ENCODE data around the gene NOC2L.
"Not testable (repeated sequence)": the region's sequence is repeated elsewhere in the genome, so short reads cannot be mapped to it uniquely, and the experiment has no call there.

NOC2L gene

GRCh38 chr1:993379-993995 lies 34.4 kb upstream of the NOC2L start:
- no peak for DNase-seq (ENCODE audit: low read depth)

- no peak for DNase-seq (ENCODE audit: low read depth)
These were observed 33.3 kb upstream of the NOC2L start for GRCh38 chr1:992362-992761.

- DNase-seq (ENCODE audit: low read depth) = no peak
These were observed 32.8 kb upstream of the NOC2L start for GRCh38 chr1:991895-992294.

- DNase-seq (ENCODE audit: low read depth) = not testable (repeated sequence)
These were observed 32.2 kb upstream of the NOC2L start for GRCh38 chr1:991275-991674.

DNA sequence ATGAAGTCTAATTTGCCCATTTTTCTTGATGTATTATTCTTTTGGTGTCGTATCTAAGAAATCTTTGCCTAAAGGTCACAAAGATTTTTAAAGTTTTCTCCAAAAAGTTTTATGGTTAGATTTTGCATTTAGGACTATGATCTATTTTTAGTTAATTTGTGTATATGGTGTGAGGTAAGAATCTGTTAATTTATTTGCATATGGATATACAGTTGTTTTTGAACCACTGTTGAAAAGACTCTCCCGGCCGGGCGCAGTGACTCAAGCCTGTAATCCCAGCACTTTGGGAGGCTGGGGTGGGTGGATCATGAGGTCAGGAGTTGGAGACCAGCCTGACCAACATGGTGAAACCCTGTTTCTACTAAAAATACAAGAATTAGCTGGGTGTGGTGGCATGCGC lies 29.0 kb upstream of the NOC2L start:
- DNase-seq (ENCODE audit: low read depth) = not testable (repeated sequence)

GRCh38 chr1:985126-985525 lies 26.1 kb upstream of the NOC2L start:
- no peak for DNase-seq (ENCODE audit: low read depth)

DNA sequence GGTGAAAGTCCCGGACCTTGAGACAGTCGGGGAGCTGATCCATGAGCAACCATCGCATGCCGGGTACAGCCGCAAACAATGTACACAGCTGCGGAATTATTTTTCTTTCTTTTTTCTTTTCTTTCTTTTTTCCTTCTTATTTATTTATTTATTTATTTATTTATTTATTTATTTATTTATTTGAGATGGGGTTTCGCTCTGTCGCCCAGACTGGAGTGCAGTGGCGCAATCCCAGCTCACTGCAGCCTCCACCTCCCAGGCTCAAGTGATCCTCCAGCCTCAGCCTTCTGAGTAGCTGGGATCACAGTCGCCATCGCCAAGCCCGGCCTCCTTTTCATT lies 25.4 kb upstream of the NOC2L start:
- no peak for DNase-seq (ENCODE audit: low read depth)

- DNase-seq (ENCODE audit: low read depth) = no peak
These were observed 24.9 kb upstream of the NOC2L start for GRCh38 chr1:983798-984475.

DNA sequence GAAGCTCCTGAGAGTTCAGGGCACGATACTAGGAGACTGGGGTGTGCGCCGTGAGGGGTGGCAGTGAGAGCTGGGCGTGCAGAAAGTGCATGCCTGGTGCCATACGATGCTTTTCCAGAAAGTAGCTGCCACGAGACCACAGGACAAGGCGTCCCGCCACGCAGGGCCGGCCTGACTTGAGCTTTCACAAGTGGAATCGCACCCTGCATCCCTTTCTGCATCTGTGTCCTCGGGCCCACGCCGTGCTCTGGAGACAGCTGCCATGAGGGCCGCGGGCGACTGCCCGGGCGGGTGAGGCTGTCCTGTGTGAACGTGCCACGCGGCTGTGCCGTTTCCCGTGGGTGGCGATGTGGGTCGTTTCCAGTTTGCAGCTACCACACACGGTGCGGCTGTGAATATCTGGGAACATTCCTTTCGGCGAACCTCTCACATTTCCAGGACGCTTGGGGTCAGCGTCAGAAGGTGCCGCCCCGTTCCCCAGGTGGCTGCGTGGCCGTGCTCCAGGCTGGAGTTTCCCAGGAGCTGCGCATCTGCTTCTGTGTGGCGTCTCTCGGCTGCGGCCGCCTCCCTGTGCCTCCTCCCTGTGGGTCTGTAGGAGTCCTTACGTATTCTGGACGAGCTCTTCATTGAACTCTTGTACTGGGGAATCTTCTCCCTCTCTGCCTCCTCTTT lies 23.8 kb upstream of the NOC2L start:
- no peak for DNase-seq (ENCODE audit: low read depth)

GRCh38 chr1:981955-982558 lies 23.0 kb upstream of the NOC2L start, which contains the start of gene PERM1:
Gene PERM1, minus strand, starts transcription at chr1:982093. Its CDS starts 1,064 bp downstream, at chr1:981029.
- DNase-seq (ENCODE audit: low read depth) = no peak

GRCh38 chr1:981491-981954 lies 22.5 kb upstream of the NOC2L start:
- no peak for DNase-seq (ENCODE audit: low read depth)

- no peak for DNase-seq (ENCODE audit: low read depth)
These were observed 21.7 kb upstream of the NOC2L start for GRCh38 chr1:980602-981395.

- no peak for DNase-seq (ENCODE audit: low read depth)
These were observed 21.1 kb upstream of the NOC2L start for GRCh38 chr1:980137-980571.

GRCh38 chr1:979744-980072 lies 20.7 kb upstream of the NOC2L start:
- no peak for DNase-seq (ENCODE audit: low read depth)

GRCh38 chr1:978835-979743 lies 20.0 kb upstream of the NOC2L start:
- DNase-seq (ENCODE audit: low read depth) = no peak

DNA sequence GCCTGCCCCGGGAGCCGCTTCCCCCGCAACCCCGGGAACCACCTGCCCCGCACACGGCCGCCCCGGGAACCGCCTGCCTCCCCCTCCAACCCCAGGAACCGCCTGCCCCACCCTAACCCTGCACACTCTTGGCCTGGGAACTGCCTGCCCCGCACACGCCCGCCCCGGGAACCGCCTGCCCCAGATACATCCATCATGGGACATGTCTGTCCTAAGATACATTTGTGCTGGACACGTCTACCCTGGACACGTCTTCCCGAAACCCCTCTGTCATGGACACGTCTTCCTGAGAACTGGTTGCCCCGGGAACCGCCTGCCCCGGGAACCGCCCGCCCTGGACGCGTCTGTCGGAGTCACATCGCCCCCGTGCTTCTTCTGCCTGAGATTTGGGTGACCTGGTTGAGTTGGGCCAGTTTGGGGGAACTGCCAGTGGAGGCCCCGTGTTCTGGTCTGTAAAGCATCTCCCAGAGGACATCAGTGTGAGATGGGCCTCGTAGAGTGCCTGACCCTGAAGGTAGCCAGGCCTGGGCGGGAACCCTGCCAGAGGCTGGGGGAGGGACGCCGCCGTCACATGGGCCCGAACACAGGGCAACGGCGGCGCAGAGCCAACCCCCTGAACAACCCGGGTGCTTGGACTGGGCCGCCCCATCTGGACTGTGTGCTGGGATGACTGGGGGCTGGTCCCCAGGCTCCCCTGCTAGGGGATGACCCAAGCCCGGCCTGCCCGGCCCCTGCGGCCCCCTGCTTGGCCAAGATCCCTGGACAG lies 19.2 kb upstream of the NOC2L start:
- no peak for DNase-seq (ENCODE audit: low read depth)

DNA sequence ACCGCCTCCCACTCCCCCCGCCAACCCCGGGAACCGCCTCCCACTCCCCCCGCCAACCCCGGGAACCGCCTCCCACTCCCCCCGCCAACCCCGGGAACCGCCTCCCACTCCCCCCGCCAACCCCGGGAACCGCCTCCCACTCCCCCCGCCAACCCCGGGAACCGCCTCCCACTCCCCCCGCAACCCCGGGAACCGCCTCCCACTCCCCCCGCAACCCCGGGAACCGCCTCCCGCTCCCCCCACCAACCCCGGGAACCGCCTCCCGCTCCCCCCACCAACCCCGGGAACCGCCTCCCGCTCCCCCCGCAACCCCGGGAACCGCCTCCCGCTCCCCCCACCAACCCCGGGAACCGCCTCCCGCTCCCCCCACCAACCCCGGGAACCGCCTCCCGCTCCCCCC lies 17.7 kb upstream of the NOC2L start:
- not testable (repeated sequence) for DNase-seq (ENCODE audit: low read depth)

DNA sequence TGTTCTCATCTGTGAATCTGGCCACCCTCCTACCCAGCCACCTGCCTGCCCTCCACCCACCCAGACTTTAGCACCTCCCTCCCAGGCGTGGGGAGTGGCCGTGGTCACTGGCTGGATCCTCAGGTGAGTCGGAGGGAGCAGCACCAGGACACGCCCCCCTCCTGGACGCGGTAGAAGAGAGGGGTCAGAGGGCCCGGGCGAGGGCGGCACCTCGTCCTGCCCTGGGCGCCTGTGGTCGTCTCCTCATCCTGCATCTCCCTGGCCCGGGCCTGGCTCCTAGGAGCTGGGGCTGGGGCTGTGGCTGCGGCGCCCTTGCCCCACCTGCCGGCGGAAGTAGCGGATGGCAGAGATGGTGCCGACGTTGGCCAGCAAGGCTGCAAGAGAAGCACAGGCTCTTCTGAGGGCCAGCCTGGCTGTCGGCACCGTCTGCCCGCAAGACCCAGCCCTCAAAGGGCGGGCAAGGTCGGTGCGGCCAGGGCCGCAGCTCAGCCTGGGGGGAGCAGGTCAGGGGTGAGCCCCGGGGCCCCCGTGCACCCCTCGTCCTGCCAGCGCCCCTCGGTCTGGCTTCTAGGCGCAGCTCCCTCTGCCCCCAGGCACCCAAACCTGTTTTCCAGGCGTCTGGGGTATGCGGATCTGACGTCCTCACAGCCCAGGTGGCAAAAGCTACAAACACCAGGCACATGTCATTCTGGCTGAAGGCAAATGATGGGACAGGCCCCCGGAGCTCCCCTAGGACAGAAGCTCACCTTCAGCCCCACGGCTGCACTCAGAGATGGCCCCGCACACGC lies 17.0 kb upstream of the NOC2L start:
- DNase-seq (ENCODE audit: low read depth) = peak; percentile 46

DNA sequence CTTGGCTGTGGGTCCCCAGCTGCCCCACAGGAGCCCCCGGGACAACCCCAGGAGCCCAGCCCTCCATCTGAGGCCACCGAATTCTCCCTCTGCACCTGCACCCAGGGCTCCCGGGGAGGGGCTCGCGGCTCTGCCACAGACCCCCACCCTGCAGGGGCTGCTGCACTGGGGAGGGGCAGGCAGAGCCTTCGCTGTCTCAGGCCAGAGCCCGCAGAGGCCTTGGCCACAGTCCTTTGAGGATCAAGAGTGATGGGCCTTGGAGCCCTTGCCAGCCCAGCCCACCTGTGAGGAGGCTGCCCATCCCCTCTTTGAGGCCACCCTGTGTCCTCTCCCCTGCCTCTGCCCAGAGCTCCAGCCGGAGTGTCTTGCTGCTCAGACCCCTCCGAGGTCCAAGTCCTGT lies 16.3 kb upstream of the NOC2L start:
- no peak for DNase-seq (ENCODE audit: low read depth)

All from fibroblast of gingiva (primary cell).